Large intestine (tissue), 3 donors: Measurements from ENCODE around the gene NOC3L. TPM values are rescaled to one million over a fixed set of nuclear protein-coding genes. Genes with fewer than 3 reads are reported as not detected.

ENCODE experiments used
- DNase-seq, 2 donors: peaks; one replicate each; pipeline versions ENCODE4 v3.0.0 to v3.0.0-alpha.2; 2013
- H3K27ac ChIP-seq: one replicate; pipeline ENCODE4 v1.5.1; 2013; ENCODE audit warnings: low read length
- H3K27me3 ChIP-seq: 2 replicates; pipeline ENCODE4 v1.6.1; 2013; ENCODE audit warnings: low read length; ENCODE audit not compliant: control insufficient read depth, insufficient read depth
- H3K36me3 ChIP-seq: 2 replicates; pipeline ENCODE4 v1.6.1; 2013; ENCODE audit warnings: low read length; ENCODE audit not compliant: control insufficient read depth, insufficient read depth
- H3K4me1 ChIP-seq: one replicate; pipeline ENCODE4 v1.6.1; 2013; ENCODE audit warnings: low read length; ENCODE audit not compliant: control insufficient read depth, insufficient read depth
- H3K4me3 ChIP-seq: one replicate; pipeline ENCODE4 v1.5.1; 2013; ENCODE audit warnings: low read length
- H3K9me3 ChIP-seq: one replicate; pipeline ENCODE4 v1.6.1; 2013; ENCODE audit warnings: mild to moderate bottlenecking, low read depth, low read length, moderate library complexity; ENCODE audit not compliant: control insufficient read depth
- WGBS: methylation state at CpG from one replicate; pipeline ENCODE4 v1.1.5; 2013; ENCODE audit warnings: low lambda C conversion rate; ENCODE audit not compliant: insufficient coverage; 5-methylcytosine and 5-hydroxymethylcytosine counted together
- polyA plus RNA-seq: library from polyadenylated mRNA; unstranded; fragments of 120-200 nt; gene quantifications from one replicate; pipeline ENCODE4 v1.2.1, GENCODE V29; 2013

The NOC3L gene
- polyA plus RNA-seq, 1 donor = 13.7 TPM

- H3K4me3 ChIP-seq = no peak overlapping the region
- no peaks in the 10 kb centered on the region for H3K4me1 ChIP-seq
- H3K9me3 ChIP-seq = no peaks in the 10 kb centered on the region
- 100% methylated on average over 3 of the region's 7 CpGs for WGBS
- H3K36me3 ChIP-seq = peaks cover 37% of the 10 kb centered on the region
- no peaks in the 10 kb centered on the region for H3K27me3 ChIP-seq
- no peak for DNase-seq
- H3K27ac ChIP-seq = no peak overlapping the region
These were observed 77.5 kb downstream of the NOC3L start for GRCh38 chr10:94285271-94285670.

Other genes with a start within 250 kb of the NOC3L start
- 12.1 TPM for gene TBC1D12, start 39.6 kb upstream of the NOC3L start, polyA plus RNA-seq
- gene HELLS, start 182.8 kb upstream of the NOC3L start, polyA plus RNA-seq = 16.8 TPM